Right atrium auricular region (tissue), 2 donors: Measurements from ENCODE around the gene NBAS. TPM values are rescaled to one million over a fixed set of nuclear protein-coding genes. Genes with fewer than 3 reads are reported as not detected.

Experiments used
- DNase-seq: peaks from one replicate; pipeline ENCODE4 v3.0.0-alpha.2; 2019; ENCODE audit warnings: low spot score
- H3K27ac ChIP-seq, 2 donors: fragments of 200-600 bp; sonication (generic); 1 replicate in 1 of 2; 2 replicates in 1 of 2; pipeline ENCODE4 v1.5.1; 2016 to 2019
- H3K27me3 ChIP-seq, 2 donors: fragments of 200-600 bp; sonication (generic); one replicate each; pipeline versions ENCODE4 v1.5.1 to v1.6.0; 2017 to 2019
- H3K36me3 ChIP-seq: fragments of 200-600 bp; sonication (generic); one replicate; pipeline ENCODE4 v1.5.1; 2016
- H3K4me1 ChIP-seq, 2 donors: fragments of 200-600 bp; sonication (generic); one replicate each; pipeline versions ENCODE4 v1.5.1 to v1.6.0; 2017 to 2019
- H3K4me3 ChIP-seq, 2 donors: fragments of 200-600 bp; sonication (generic); 1 replicate in 1 of 2; 2 replicates in 1 of 2; pipeline ENCODE4 v1.5.1; 2017 to 2019; ENCODE audit warnings: mild to moderate bottlenecking in 1 of 2, moderate library complexity in 1 of 2
- H3K9me3 ChIP-seq, 2 donors: fragments of 200-600 bp; sonication (generic); one replicate each; pipeline ENCODE4 v1.5.1; 2019
- CTCF ChIP-seq, 2 donors: fragments of 200-600 bp; sonication (generic); IDR thresholded peaks; one replicate each; pipeline ENCODE4 v1.5.1; 2019; ENCODE audit warnings: antibody characterized with exemption in 2 of 2
- total RNA-seq, 2 donors: library from RNA; depleted of rRNA; stranded (reverse); fragments of >200 nt; gene quantifications; one replicate each; pipeline ENCODE4 v1.1.0, GENCODE V29; 2016

The NBAS gene
- total RNA-seq, 2 donors from 2014 or later = 31.1 to 39.1 TPM

DNA sequence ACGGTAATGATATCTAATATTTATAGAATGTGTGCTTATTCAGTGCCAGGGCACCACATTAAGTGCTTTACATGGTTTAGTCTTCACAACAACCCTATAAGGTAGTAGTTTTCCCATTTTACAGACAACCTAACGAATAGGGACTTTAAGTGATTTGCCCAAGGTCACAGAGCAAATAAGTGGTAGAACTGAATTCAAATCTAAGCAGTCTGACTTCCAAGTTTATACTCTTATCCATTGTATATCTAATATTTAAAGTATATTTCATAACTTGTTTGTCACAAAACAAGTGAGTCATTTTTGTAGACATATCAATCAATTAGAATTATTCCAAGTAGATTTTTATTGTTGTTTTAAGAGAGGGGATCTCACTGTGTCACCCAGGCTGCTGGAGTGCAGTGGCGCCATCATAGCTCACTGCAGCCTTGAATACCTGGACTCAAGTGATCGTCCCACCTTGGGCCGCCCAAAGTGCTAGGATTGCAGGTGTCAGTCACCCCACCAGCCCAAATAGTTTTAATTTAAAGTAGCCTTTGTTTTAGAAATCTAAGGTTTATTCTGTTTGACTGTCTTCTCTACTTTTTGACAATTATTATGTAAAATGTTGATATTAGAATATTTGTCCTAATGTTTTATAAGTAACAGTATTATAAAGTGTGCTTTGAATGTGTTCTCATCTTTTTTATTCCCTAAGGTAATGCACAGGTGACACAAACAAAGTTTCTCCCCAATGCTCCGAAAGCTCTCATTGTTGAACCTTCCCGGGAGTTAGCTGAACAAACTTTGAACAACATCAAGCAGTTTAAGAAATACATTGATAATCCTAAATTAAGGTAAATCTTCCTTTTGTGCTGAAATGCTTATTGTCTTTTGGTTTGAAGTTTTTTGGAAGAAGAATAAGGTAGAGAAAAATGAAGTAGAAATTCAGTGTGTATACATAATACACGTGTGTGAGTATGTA is 45.6 kb upstream of the NBAS start:
- H3K4me3 ChIP-seq = no peak overlapping the region
- no peaks in the 10 kb centered on the region for H3K9me3 ChIP-seq
- no peak overlapping the region for H3K27ac ChIP-seq
- H3K4me1 ChIP-seq = no peaks in the 10 kb centered on the region
- no peaks in the 10 kb centered on the region for H3K27me3 ChIP-seq
- peaks cover 80% of the 10 kb centered on the region for H3K36me3 ChIP-seq
- DNase-seq = no peak
- TF ChIP-seq CTCF (IDR thresholded peaks at IDR 0.05) = no peak

DNA sequence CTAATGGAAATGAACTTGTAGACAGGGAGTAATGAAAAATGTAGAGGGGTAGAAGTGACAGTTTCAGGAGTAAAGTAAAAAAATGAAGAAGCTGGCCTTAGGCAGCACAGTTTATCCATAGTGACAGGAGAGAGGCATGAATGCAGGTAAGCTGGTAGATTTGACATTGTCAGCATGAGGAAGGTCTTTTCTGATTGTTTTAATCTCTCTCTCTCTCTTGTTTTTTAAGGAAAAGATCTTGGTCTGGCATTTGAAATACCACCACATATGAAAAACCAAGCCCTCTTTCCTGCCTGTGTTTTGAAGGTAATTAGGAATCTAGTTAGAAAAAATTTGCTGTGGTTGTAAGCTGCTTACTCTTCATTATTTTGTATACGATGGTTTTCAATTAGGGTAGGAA is 44.6 kb upstream of the NBAS start:
- Histone ChIP-seq H3K4me1 (no peaks in the 10 kb centered on the region), H3K27ac (no peak overlapping the region), H3K9me3 (no peaks in the 10 kb centered on the region), H3K4me3 (no peak overlapping the region), H3K27me3 (no peaks in the 10 kb centered on the region), H3K36me3 (peaks cover 90% of the 10 kb centered on the region)
- DNase-seq = no peak
- TF ChIP-seq CTCF (IDR thresholded peaks at IDR 0.05) = no peak

DNA sequence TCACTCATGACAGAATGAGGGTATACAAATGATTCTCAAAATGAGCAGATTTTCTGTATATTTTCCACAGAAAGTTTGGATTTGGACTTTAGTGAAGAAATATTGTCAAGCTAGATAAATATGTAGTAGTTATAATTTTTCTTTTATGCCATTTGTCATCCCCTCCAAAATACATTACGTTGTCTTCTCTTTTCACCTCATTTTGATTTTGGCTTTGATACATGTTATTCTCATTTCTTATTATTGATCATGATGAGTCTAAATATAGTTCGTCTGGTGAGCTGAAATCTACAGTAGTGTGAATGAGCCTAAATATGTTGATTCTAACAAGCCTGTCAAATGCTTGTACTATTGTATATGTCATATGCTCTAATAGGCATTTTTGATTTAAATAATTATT is 42.8 kb upstream of the NBAS start:
- no peak for TF ChIP-seq CTCF (IDR thresholded peaks at IDR 0.05)
- Histone ChIP-seq H3K4me1 (no peaks in the 10 kb centered on the region), H3K4me3 (no peak overlapping the region), H3K27ac (no peak overlapping the region), H3K9me3 (no peaks in the 10 kb centered on the region), H3K27me3 (no peaks in the 10 kb centered on the region), H3K36me3 (peaks cover 96% of the 10 kb centered on the region)
- DNase-seq = no peak

DNA sequence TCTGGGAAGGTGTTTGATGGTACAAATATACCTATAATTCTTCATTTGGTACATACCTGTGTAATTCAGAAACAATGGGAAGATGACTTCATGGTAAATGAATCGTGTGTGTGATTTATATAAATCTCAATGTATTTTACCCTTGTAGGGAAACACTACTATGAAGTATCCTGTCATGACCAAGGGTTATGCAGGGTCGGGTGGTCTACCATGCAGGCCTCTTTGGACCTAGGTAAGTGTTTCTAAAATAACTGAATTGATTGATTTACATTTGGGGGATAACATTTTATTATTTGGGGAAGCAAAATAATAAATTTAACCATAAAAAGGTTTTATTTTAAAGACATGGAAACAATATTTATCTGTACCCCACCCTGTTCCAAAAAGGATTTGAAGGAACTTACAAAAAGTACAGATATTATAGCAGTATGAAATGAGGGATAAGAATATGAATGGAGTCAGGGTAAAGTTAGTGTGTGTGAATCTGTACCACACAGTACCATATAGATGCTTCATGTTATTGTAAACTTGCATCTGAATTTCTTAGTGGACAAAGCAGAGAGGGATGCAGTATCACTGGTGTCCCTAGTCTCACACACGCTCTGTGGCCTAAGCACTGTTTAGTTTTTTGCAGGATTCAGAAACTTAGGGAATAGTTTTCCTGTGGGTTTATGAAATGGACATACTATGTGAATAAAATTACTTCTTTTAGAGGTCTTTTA is 42.1 kb upstream of the NBAS start:
- peaks cover 97% of the 10 kb centered on the region for H3K36me3 ChIP-seq
- H3K4me1 ChIP-seq = no peaks in the 10 kb centered on the region
- H3K9me3 ChIP-seq = no peaks in the 10 kb centered on the region
- no peak for DNase-seq
- TF ChIP-seq CTCF (IDR thresholded peaks at IDR 0.05) = no peak
- no peak overlapping the region for H3K27ac ChIP-seq
- no peak overlapping the region for H3K4me3 ChIP-seq
- H3K27me3 ChIP-seq = no peaks in the 10 kb centered on the region

DNA sequence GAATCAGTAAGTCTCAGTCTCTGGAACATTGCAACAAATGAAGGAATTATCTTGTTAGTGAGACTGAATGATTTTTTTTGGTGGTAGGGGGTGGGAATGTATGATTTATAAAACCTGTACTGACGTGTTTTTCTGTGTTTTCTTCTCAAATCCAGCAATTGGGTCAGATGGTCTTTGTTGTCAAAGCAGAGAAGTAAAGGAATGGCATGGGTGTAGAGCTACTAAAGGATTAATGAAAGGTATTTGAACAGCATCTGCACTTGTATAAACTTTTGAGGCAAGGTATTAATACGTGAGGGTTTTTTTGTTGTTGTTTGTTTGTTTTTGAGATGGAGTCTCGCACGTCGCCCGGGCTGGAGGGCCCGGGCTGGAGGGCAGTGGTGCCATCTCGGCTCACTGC is 41.3 kb upstream of the NBAS start:
- TF ChIP-seq CTCF (IDR thresholded peaks at IDR 0.05) = no peak
- DNase-seq = no peak
- H3K36me3 ChIP-seq = peaks cover 97% of the 10 kb centered on the region
- H3K4me3 ChIP-seq = no peak overlapping the region
- H3K27me3 ChIP-seq = no peaks in the 10 kb centered on the region
- H3K27ac ChIP-seq = no peak overlapping the region
- no peaks in the 10 kb centered on the region for H3K9me3 ChIP-seq
- H3K4me1 ChIP-seq = no peaks in the 10 kb centered on the region
